Measurements from ENCODE around the gene CX3CL1. TPM values are rescaled to one million over a fixed set of nuclear protein-coding genes. Genes with fewer than 3 reads are reported as not detected.
A peak's percentile ranks its signal among the peaks of the same experiment; 100 is the strongest.

CX3CL1 gene
- total and polyA plus RNA-seq, 2 of the 13 experiments (the other 11 are each of a cell fraction or from before 2014, with no cell fraction given): 57.3 to 60.8 TPM

DNA sequence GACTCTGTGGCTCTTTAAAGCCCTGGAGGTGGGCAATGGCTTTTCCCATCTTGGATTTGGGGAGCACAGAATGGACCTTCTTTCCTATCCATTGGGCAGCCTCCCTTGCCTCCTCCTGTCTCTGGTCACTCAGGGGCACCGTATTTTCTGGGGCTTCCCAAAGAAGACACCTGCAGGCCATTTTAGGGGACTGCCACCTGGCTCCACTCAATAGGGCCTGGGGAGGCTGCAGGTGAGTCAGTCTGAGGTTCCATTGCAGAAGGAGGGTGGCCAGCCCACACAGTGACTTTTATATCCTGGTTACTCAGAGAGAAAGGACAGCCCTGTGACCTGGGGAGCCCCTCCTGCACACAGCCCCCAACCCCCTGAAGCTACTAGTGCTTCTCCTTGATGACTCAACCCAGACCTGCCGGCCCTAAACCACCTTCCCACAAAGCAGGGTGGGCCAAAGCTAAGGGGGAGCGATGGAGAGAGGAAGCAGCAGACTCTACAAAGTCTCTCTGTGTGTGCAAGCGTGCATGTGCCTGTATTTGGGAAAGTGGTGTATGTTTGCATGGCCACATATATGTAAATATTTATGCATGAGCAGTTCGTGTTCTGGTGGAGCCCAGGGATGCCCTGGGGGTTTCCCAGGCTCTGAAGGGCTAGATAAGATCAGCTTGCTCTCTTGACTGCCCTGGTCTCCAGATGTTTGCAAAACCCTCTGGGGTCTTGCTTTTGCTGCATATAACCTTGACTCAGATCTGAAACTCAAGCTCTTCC lies 5.0 kb downstream of the CX3CL1 start (continued):
- TF ChIP-seq, protein P1, sequence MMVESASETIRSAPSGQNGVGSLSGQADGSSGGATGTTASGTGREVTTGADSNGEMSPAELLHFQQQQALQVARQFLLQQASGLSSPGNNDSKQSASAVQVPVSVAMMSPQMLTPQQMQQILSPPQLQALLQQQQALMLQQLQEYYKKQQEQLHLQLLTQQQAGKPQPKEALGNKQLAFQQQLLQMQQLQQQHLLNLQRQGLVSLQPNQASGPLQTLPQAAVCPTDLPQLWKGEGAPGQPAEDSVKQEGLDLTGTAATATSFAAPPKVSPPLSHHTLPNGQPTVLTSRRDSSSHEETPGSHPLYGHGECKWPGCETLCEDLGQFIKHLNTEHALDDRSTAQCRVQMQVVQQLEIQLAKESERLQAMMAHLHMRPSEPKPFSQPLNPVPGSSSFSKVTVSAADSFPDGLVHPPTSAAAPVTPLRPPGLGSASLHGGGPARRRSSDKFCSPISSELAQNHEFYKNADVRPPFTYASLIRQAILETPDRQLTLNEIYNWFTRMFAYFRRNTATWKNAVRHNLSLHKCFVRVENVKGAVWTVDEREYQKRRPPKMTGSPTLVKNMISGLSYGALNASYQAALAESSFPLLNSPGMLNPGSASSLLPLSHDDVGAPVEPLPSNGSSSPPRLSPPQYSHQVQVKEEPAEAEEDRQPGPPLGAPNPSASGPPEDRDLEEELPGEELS (CRISPR knock-in tag; IDR thresholded peaks at IDR 0.05): 0 out of 2 replicates have a peak, but pooled peaks have one; percentile 14
- TF ChIP-seq, protein P2, sequence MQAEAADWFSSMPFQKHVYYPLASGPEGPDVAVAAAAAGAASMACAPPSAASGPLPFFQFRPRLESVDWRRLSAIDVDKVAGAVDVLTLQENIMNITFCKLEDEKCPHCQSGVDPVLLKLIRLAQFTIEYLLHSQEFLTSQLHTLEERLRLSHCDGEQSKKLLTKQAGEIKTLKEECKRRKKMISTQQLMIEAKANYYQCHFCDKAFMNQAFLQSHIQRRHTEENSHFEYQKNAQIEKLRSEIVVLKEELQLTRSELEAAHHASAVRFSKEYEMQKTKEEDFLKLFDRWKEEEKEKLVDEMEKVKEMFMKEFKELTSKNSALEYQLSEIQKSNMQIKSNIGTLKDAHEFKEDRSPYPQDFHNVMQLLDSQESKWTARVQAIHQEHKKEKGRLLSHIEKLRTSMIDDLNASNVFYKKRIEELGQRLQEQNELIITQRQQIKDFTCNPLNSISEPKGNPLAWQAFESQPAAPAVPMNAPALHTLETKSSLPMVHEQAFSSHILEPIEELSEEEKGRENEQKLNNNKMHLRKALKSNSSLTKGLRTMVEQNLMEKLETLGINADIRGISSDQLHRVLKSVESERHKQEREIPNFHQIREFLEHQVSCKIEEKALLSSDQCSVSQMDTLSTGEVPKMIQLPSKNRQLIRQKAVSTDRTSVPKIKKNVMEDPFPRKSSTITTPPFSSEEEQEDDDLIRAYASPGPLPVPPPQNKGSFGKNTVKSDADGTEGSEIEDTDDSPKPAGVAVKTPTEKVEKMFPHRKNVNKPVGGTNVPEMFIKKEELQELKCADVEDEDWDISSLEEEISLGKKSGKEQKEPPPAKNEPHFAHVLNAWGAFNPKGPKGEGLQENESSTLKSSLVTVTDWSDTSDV (CRISPR knock-in tag; IDR thresholded peaks at IDR 0.05): no peak
- TF ChIP-seq, protein P3, sequence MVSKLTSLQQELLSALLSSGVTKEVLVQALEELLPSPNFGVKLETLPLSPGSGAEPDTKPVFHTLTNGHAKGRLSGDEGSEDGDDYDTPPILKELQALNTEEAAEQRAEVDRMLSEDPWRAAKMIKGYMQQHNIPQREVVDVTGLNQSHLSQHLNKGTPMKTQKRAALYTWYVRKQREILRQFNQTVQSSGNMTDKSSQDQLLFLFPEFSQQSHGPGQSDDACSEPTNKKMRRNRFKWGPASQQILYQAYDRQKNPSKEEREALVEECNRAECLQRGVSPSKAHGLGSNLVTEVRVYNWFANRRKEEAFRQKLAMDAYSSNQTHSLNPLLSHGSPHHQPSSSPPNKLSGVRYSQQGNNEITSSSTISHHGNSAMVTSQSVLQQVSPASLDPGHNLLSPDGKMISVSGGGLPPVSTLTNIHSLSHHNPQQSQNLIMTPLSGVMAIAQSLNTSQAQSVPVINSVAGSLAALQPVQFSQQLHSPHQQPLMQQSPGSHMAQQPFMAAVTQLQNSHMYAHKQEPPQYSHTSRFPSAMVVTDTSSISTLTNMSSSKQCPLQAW (CRISPR knock-in tag; IDR thresholded peaks at IDR 0.05): no peak
- no peak for TF ChIP-seq ZNF782 (CRISPR knock-in tag; IDR thresholded peaks at IDR 0.05; ENCODE audit: borderline replicate concordance)
- no peak for TF ChIP-seq PHF20 (CRISPR knock-in tag; IDR thresholded peaks at IDR 0.05)
- no peak for TF ChIP-seq MBD4 (IDR thresholded peaks at IDR 0.05; ENCODE audit: borderline replicate concordance, low read length)
- TF ChIP-seq, protein P4, sequence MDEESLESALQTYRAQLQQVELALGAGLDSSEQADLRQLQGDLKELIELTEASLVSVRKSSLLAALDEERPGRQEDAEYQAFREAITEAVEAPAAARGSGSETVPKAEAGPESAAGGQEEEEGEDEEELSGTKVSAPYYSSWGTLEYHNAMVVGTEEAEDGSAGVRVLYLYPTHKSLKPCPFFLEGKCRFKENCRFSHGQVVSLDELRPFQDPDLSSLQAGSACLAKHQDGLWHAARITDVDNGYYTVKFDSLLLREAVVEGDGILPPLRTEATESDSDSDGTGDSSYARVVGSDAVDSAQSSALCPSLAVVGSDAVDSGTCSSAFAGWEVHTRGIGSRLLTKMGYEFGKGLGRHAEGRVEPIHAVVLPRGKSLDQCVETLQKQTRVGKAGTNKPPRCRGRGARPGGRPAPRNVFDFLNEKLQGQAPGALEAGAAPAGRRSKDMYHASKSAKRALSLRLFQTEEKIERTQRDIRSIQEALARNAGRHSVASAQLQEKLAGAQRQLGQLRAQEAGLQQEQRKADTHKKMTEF (CRISPR knock-in tag; IDR thresholded peaks at IDR 0.05): no peak
- TF ChIP-seq, protein P5, sequence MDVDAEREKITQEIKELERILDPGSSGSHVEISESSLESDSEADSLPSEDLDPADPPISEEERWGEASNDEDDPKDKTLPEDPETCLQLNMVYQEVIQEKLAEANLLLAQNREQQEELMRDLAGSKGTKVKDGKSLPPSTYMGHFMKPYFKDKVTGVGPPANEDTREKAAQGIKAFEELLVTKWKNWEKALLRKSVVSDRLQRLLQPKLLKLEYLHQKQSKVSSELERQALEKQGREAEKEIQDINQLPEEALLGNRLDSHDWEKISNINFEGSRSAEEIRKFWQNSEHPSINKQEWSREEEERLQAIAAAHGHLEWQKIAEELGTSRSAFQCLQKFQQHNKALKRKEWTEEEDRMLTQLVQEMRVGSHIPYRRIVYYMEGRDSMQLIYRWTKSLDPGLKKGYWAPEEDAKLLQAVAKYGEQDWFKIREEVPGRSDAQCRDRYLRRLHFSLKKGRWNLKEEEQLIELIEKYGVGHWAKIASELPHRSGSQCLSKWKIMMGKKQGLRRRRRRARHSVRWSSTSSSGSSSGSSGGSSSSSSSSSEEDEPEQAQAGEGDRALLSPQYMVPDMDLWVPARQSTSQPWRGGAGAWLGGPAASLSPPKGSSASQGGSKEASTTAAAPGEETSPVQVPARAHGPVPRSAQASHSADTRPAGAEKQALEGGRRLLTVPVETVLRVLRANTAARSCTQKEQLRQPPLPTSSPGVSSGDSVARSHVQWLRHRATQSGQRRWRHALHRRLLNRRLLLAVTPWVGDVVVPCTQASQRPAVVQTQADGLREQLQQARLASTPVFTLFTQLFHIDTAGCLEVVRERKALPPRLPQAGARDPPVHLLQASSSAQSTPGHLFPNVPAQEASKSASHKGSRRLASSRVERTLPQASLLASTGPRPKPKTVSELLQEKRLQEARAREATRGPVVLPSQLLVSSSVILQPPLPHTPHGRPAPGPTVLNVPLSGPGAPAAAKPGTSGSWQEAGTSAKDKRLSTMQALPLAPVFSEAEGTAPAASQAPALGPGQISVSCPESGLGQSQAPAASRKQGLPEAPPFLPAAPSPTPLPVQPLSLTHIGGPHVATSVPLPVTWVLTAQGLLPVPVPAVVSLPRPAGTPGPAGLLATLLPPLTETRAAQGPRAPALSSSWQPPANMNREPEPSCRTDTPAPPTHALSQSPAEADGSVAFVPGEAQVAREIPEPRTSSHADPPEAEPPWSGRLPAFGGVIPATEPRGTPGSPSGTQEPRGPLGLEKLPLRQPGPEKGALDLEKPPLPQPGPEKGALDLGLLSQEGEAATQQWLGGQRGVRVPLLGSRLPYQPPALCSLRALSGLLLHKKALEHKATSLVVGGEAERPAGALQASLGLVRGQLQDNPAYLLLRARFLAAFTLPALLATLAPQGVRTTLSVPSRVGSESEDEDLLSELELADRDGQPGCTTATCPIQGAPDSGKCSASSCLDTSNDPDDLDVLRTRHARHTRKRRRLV (CRISPR knock-in tag; IDR thresholded peaks at IDR 0.05): no peak
- TF ChIP-seq, protein P6, sequence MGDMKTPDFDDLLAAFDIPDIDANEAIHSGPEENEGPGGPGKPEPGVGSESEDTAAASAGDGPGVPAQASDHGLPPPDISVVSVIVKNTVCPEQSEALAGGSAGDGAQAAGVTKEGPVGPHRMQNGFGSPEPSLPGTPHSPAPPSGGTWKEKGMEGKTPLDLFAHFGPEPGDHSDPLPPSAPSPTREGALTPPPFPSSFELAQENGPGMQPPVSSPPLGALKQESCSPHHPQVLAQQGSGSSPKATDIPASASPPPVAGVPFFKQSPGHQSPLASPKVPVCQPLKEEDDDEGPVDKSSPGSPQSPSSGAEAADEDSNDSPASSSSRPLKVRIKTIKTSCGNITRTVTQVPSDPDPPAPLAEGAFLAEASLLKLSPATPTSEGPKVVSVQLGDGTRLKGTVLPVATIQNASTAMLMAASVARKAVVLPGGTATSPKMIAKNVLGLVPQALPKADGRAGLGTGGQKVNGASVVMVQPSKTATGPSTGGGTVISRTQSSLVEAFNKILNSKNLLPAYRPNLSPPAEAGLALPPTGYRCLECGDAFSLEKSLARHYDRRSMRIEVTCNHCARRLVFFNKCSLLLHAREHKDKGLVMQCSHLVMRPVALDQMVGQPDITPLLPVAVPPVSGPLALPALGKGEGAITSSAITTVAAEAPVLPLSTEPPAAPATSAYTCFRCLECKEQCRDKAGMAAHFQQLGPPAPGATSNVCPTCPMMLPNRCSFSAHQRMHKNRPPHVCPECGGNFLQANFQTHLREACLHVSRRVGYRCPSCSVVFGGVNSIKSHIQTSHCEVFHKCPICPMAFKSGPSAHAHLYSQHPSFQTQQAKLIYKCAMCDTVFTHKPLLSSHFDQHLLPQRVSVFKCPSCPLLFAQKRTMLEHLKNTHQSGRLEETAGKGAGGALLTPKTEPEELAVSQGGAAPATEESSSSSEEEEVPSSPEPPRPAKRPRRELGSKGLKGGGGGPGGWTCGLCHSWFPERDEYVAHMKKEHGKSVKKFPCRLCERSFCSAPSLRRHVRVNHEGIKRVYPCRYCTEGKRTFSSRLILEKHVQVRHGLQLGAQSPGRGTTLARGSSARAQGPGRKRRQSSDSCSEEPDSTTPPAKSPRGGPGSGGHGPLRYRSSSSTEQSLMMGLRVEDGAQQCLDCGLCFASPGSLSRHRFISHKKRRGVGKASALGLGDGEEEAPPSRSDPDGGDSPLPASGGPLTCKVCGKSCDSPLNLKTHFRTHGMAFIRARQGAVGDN (CRISPR knock-in tag; IDR thresholded peaks at IDR 0.05): peak; percentile 50

All from HepG2 (cell line).